Measurements from ENCODE around the gene EFCAB6. TPM values are rescaled to one million over a fixed set of nuclear protein-coding genes. Genes with fewer than 3 reads are reported as not detected.

Gene EFCAB6
- total and polyA plus RNA-seq, 10 of the 15 experiments (the other 5 are each of a cell fraction or from before 2014, with no cell fraction given) = 0.05 to 0.42 (median 0.19) TPM

DNA sequence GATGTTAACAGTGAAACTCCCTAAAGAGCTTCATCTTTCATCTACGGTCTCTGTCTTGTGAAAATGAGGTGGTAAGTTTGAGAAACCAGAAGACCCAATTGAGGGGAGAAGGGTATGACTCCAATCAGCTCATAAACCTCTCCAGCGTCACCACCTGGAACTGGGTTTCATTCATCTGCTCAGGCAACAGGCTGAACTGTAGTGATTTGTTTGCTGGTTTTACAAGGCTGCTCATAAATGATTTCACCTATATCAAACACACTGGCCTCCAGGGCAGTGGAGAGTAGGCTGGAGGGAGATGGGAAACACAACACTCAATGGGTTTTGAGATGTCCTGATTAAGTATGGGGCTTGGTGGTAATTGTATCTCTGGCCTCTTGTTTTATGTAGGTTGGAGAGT lies 79.0 kb downstream of the EFCAB6 start:
- Histone ChIP-seq H3K36me3 (ENCODE audit: control insufficient read depth in 2 of 2, insufficient read depth in 2 of 2, low read length in 1 of 2) (no peaks in the 10 kb centered on the region), H3K4me3 (no peak overlapping the region), H3K4me2 (ENCODE audit: control insufficient read depth, insufficient read depth) (no peak overlapping the region), H3K27me3 (replicated peaks in 1 of 2; ENCODE audit: control insufficient read depth in 2 of 2, insufficient read depth in 2 of 2, low read length in 1 of 2) (no peaks in the 10 kb centered on the region; a peak in 2 of 4 replicates), H2AFZ (ENCODE audit: control insufficient read depth, low read depth, low read length) (no peak overlapping the region), H3K4me1 (ENCODE audit: control insufficient read depth, insufficient read depth, low read length) (no peaks in the 10 kb centered on the region), H3K9me3 (replicated peaks; ENCODE audit: control insufficient read depth, insufficient read depth, low read length) (no peaks in the 10 kb centered on the region), H3K79me2 (ENCODE audit: control insufficient read depth, insufficient read depth, low read length) (no peaks in the 10 kb centered on the region), H4K20me1 (ENCODE audit: control insufficient read depth, insufficient read depth) (no peaks in the 10 kb centered on the region), H3K27ac (ENCODE audit: control insufficient read depth, insufficient read depth) (no peak overlapping the region), H3K9ac (ENCODE audit: control insufficient read depth, insufficient read depth, low read length) (no peak overlapping the region)
- in situ Hi-C loops (cut with MboI) (no loop called here), intact Hi-C loops (cut with micrococcal nuclease; ENCODE audit: unreplicated experiment) (no loop called here)
- CTCF ChIA-PET = no interaction called here
- DNase-seq (ENCODE audit: low read depth, low spot score) (no peak), FAIRE-seq (no peak), ATAC-seq (no peak)
- no TSS peak for BruUV-seq (replicated peaks)
- TF ChIP-seq, protein P1, sequence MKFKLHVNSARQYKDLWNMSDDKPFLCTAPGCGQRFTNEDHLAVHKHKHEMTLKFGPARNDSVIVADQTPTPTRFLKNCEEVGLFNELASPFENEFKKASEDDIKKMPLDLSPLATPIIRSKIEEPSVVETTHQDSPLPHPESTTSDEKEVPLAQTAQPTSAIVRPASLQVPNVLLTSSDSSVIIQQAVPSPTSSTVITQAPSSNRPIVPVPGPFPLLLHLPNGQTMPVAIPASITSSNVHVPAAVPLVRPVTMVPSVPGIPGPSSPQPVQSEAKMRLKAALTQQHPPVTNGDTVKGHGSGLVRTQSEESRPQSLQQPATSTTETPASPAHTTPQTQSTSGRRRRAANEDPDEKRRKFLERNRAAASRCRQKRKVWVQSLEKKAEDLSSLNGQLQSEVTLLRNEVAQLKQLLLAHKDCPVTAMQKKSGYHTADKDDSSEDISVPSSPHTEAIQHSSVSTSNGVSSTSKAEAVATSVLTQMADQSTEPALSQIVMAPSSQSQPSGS (IDR thresholded peaks at IDR 0.05; ENCODE audit: low read length) = no peak
- TF ChIP-seq, protein P2, sequence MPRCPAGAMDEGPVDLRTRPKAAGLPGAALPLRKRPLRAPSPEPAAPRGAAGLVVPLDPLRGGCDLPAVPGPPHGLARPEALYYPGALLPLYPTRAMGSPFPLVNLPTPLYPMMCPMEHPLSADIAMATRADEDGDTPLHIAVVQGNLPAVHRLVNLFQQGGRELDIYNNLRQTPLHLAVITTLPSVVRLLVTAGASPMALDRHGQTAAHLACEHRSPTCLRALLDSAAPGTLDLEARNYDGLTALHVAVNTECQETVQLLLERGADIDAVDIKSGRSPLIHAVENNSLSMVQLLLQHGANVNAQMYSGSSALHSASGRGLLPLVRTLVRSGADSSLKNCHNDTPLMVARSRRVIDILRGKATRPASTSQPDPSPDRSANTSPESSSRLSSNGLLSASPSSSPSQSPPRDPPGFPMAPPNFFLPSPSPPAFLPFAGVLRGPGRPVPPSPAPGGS (IDR thresholded peaks at IDR 0.05; ENCODE audit: borderline replicate concordance, insufficient read depth, low read depth, low read length, poor library complexity, severe bottlenecking) = no peak
- TF ChIP-seq, protein P3, sequence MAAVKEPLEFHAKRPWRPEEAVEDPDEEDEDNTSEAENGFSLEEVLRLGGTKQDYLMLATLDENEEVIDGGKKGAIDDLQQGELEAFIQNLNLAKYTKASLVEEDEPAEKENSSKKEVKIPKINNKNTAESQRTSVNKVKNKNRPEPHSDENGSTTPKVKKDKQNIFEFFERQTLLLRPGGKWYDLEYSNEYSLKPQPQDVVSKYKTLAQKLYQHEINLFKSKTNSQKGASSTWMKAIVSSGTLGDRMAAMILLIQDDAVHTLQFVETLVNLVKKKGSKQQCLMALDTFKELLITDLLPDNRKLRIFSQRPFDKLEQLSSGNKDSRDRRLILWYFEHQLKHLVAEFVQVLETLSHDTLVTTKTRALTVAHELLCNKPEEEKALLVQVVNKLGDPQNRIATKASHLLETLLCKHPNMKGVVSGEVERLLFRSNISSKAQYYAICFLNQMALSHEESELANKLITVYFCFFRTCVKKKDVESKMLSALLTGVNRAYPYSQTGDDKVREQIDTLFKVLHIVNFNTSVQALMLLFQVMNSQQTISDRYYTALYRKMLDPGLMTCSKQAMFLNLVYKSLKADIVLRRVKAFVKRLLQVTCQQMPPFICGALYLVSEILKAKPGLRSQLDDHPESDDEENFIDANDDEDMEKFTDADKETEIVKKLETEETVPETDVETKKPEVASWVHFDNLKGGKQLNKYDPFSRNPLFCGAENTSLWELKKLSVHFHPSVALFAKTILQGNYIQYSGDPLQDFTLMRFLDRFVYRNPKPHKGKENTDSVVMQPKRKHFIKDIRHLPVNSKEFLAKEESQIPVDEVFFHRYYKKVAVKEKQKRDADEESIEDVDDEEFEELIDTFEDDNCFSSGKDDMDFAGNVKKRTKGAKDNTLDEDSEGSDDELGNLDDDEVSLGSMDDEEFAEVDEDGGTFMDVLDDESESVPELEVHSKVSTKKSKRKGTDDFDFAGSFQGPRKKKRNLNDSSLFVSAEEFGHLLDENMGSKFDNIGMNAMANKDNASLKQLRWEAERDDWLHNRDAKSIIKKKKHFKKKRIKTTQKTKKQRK (IDR thresholded peaks at IDR 0.05; ENCODE audit: low read depth, low read length) = no peak
- TF ChIP-seq, protein P4, sequence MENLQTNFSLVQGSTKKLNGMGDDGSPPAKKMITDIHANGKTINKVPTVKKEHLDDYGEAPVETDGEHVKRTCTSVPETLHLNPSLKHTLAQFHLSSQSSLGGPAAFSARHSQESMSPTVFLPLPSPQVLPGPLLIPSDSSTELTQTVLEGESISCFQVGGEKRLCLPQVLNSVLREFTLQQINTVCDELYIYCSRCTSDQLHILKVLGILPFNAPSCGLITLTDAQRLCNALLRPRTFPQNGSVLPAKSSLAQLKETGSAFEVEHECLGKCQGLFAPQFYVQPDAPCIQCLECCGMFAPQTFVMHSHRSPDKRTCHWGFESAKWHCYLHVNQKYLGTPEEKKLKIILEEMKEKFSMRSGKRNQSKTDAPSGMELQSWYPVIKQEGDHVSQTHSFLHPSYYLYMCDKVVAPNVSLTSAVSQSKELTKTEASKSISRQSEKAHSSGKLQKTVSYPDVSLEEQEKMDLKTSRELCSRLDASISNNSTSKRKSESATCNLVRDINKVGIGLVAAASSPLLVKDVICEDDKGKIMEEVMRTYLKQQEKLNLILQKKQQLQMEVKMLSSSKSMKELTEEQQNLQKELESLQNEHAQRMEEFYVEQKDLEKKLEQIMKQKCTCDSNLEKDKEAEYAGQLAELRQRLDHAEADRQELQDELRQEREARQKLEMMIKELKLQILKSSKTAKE (IDR thresholded peaks at IDR 0.05; ENCODE audit: low read depth, poor library complexity, severe bottlenecking) = no peak
- TF ChIP-seq, protein P5, sequence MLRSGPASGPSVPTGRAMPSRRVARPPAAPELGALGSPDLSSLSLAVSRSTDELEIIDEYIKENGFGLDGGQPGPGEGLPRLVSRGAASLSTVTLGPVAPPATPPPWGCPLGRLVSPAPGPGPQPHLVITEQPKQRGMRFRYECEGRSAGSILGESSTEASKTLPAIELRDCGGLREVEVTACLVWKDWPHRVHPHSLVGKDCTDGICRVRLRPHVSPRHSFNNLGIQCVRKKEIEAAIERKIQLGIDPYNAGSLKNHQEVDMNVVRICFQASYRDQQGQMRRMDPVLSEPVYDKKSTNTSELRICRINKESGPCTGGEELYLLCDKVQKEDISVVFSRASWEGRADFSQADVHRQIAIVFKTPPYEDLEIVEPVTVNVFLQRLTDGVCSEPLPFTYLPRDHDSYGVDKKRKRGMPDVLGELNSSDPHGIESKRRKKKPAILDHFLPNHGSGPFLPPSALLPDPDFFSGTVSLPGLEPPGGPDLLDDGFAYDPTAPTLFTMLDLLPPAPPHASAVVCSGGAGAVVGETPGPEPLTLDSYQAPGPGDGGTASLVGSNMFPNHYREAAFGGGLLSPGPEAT (IDR thresholded peaks at IDR 0.05; ENCODE audit: low read depth) = no peak
- POLR2A ChIA-PET = no interaction called here
- RAD21 ChIA-PET (ENCODE audit: unreplicated experiment) = no interaction called here
- SMC1A ChIA-PET (ENCODE audit: uncharacterized antibody, unreplicated experiment) = no interaction called here
- 3% methylated on average over 2 of the region's 2 CpGs for WGBS (ENCODE audit: insufficient coverage, insufficient replicate concordance, low lambda C conversion rate, missing lambda C conversion rate)

All from GM12878 (cell line).